ENCODE data around the gene DENND4C. TPM values are rescaled to one million over a fixed set of nuclear protein-coding genes. Genes with fewer than 3 reads are reported as not detected.
"Not testable (repeated sequence)": the region's sequence is repeated elsewhere in the genome, so short reads cannot be mapped to it uniquely, and the experiment has no call there.

Gene DENND4C
- total RNA-seq, 2 experiments from 2014 or later, result 18.8 to 28.6 TPM

DNA sequence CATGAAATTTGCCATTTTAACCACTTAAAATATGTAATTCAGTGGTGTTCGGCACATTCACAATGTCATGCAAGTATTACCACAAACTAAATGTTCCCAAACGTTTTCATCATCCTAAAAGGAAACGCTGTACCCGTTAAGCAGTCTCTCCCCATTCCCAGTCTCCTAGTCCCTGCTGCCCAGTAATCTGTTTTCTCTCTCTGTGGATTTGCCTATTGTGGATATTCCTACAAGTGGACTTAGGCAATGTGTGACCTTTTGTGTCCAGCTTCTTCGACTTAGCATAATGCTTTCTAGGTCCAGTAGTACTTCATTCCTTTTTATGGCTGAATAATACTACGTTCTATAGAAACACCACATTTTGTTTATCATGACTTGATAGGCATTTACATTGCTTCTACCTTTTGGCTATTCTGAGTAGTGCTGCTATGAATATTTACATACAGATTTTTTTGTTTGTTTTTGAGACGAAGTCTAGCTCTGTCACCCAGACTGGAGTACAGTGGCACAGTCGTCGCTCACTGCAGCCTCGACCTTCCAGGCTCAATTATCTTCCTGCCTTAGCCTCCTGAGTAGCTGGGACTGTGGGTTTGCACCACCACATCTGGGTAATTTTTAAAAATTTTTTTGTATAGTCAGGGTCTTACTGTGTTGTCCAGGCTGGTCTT lies 13.0 kb downstream of the DENND4C start:
- POLR2A ChIA-PET, result interaction anchor here (0.5 kb wide), 1 partner anchor 18 kb away, joined by 4 read pairs; no protein-coding TSS in a partner anchor

DNA sequence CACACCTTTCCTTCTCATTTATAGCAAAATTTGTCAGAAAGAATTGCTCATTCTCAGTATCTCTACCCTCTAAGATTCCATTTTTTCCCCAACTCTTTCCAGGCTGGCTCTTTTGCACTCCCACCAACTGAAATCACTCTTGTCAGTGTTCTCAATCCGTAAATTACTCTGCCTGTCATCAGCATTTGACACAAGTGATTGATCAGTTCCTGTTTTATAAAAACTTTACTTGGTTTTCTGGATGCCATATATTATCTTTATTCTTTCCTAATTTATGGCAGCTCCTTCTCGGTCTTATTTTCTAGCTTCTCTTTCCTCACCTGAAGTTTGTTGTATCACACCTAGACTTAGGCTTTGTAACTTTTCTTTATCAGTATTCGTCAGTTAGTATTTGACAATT lies 16.4 kb downstream of the DENND4C start:
- no peak overlapping the region for H3K4me2 ChIP-seq (ENCODE audit: low read length)
- no peak for DNase-seq (ENCODE audit: low spot score)
- no peaks in the 10 kb centered on the region for H3K9me3 ChIP-seq (ENCODE audit: low read length)
- ChIA-PET CTCF (ENCODE audit: unreplicated experiment) (no interaction called here), POLR2A (interaction anchor here (0.7 kb wide), 1 partner anchor 14 kb away, joined by 3 read pairs; no protein-coding TSS in a partner anchor)
- TF ChIP-seq EZH2phosphoT487 (IDR thresholded peaks at IDR 0.05; ENCODE audit: borderline replicate concordance, low read depth, low read length), result no peak
- TF ChIP-seq, protein P1, sequence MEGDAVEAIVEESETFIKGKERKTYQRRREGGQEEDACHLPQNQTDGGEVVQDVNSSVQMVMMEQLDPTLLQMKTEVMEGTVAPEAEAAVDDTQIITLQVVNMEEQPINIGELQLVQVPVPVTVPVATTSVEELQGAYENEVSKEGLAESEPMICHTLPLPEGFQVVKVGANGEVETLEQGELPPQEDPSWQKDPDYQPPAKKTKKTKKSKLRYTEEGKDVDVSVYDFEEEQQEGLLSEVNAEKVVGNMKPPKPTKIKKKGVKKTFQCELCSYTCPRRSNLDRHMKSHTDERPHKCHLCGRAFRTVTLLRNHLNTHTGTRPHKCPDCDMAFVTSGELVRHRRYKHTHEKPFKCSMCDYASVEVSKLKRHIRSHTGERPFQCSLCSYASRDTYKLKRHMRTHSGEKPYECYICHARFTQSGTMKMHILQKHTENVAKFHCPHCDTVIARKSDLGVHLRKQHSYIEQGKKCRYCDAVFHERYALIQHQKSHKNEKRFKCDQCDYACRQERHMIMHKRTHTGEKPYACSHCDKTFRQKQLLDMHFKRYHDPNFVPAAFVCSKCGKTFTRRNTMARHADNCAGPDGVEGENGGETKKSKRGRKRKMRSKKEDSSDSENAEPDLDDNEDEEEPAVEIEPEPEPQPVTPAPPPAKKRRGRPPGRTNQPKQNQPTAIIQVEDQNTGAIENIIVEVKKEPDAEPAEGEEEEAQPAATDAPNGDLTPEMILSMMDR (conservative IDR thresholded peaks at IDR 0.05; ENCODE audit: low read length), result no peak
- BruUV-seq (replicated peaks), result no TSS peak
- intact Hi-C loops (cut with micrococcal nuclease; ENCODE audit: unreplicated experiment), result no loop called here
- no peaks in the 10 kb centered on the region for H3K36me3 ChIP-seq (ENCODE audit: insufficient read depth, low read length)
- H3K4me1 ChIP-seq (ENCODE audit: insufficient read depth, low read length, poor library complexity, severe bottlenecking), result no peaks in the 10 kb centered on the region
- peaks cover 3% of the 10 kb centered on the region; the same call in 1 of the 2 replicates for H4K20me1 ChIP-seq (ENCODE audit: insufficient read depth, low read length)
- H2AFZ ChIP-seq (ENCODE audit: low read length), result no peak overlapping the region
- no peaks in the 10 kb centered on the region for H3K79me2 ChIP-seq (ENCODE audit: insufficient read depth, low read depth, low read length)
- H3K27ac ChIP-seq (ENCODE audit: low read depth, low read length, poor library complexity, severe bottlenecking), result no peak overlapping the region
- no peaks in the 10 kb centered on the region for H3K9me2 ChIP-seq (ENCODE audit: insufficient read depth, low read length)
- no peak overlapping the region for H3K4me3 ChIP-seq (ENCODE audit: low read depth, low read length, poor library complexity, severe bottlenecking)

More for the DNA sequence above, 13.0 kb downstream of the DENND4C start:
- Histone ChIP-seq H4K20me1 (ENCODE audit: insufficient read depth, low read length) (peaks cover 3% of the 10 kb centered on the region; the same call in 1 of the 2 replicates), H3K4me3 (ENCODE audit: low read depth, low read length, poor library complexity, severe bottlenecking) (no peak overlapping the region), H3K4me1 (ENCODE audit: insufficient read depth, low read length, poor library complexity, severe bottlenecking) (no peaks in the 10 kb centered on the region), H3K79me2 (ENCODE audit: insufficient read depth, low read depth, low read length) (0 out of 2 replicates have a peak, but pooled peaks cover 4% of the 10 kb centered on the region), H3K4me2 (ENCODE audit: low read length) (no peak overlapping the region), H3K27ac (ENCODE audit: low read depth, low read length, poor library complexity, severe bottlenecking) (no peak overlapping the region), H3K9me2 (ENCODE audit: insufficient read depth, low read length) (no peaks in the 10 kb centered on the region), H2AFZ (ENCODE audit: low read length) (no peak overlapping the region), H3K36me3 (ENCODE audit: insufficient read depth, low read length) (0 out of 2 replicates have a peak, but pooled peaks cover 7% of the 10 kb centered on the region), H3K9me3 (ENCODE audit: low read length) (no peaks in the 10 kb centered on the region)
- CTCF ChIA-PET (ENCODE audit: unreplicated experiment), result no interaction called here
- no TSS peak for BruUV-seq (replicated peaks)
- TF ChIP-seq EZH2phosphoT487 (IDR thresholded peaks at IDR 0.05; ENCODE audit: borderline replicate concordance, low read depth, low read length), result no peak
- TF ChIP-seq, protein P1 (conservative IDR thresholded peaks at IDR 0.05; ENCODE audit: low read length), result no peak
- intact Hi-C loops (cut with micrococcal nuclease; ENCODE audit: unreplicated experiment), result no loop called here
- DNase-seq (ENCODE audit: low spot score), result no peak

DNA sequence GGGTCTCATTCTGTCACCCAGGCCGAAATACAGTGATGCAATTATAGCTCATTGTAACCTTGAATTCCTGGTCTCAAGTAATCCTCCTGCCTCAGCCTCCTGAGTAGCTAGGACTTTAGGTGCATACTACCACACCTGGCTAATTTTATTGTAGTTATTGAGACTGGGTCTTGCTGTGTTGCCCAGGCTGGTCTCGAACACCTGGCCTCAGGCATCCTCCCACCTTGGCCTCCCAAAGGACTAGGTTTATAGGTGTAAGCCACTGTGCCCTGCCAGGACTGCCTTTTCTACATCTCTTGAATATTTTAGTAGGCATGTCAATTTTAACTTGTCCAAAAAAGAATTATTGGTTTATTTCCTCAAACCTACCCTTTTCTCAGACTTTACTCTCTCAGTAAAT lies 16.9 kb downstream of the DENND4C start:
- CTCF ChIA-PET (ENCODE audit: unreplicated experiment), result no interaction called here
- no peak for TF ChIP-seq EZH2phosphoT487 (IDR thresholded peaks at IDR 0.05; ENCODE audit: borderline replicate concordance, low read depth, low read length)
- TF ChIP-seq, protein P1 (conservative IDR thresholded peaks at IDR 0.05; ENCODE audit: low read length), result no peak
- Histone ChIP-seq H3K4me1 (ENCODE audit: insufficient read depth, low read length, poor library complexity, severe bottlenecking) (no peaks in the 10 kb centered on the region), H3K9me2 (ENCODE audit: insufficient read depth, low read length) (no peaks in the 10 kb centered on the region), H3K36me3 (ENCODE audit: insufficient read depth, low read length) (no peaks in the 10 kb centered on the region), H3K9me3 (ENCODE audit: low read length) (no peaks in the 10 kb centered on the region), H3K79me2 (ENCODE audit: insufficient read depth, low read depth, low read length) (no peaks in the 10 kb centered on the region), H4K20me1 (ENCODE audit: insufficient read depth, low read length) (peaks cover 3% of the 10 kb centered on the region; the same call in 1 of the 2 replicates), H3K27ac (ENCODE audit: low read depth, low read length, poor library complexity, severe bottlenecking) (no peak overlapping the region), H3K4me3 (ENCODE audit: low read depth, low read length, poor library complexity, severe bottlenecking) (no peak overlapping the region), H2AFZ (ENCODE audit: low read length) (no peak overlapping the region), H3K4me2 (ENCODE audit: low read length) (no peak overlapping the region)
- POLR2A ChIA-PET, result no interaction called here
- intact Hi-C loops (cut with micrococcal nuclease; ENCODE audit: unreplicated experiment), result no loop called here
- BruUV-seq (replicated peaks), result no TSS peak
- no peak for DNase-seq (ENCODE audit: low spot score)

DNA sequence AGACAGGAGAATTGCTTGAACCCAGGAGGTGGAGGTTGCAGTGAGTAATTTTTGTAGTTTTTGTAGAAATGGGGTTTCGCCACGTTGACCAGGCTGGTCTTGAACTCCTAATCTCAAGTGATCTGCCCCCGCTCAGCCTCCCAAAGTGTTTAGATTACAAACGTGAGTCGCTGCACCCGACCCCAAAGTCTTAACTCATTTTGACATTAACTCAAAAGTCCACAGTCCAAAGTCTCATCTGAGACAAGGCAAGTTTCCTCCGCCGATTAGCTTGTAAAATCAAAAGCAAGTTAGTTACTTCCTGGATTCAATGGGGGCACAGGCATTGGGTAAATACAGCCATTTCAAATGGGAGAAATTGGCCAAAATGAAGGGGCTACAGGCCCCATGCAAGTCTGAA lies 19.9 kb downstream of the DENND4C start:
- POLR2A ChIA-PET; H3K36me3 ChIP-seq (ENCODE audit: insufficient read depth, low read length); DNase-seq (ENCODE audit: low spot score); H3K27ac ChIP-seq (ENCODE audit: low read depth, low read length, poor library complexity, severe bottlenecking); intact Hi-C loops (cut with micrococcal nuclease; ENCODE audit: unreplicated experiment); H3K4me3 ChIP-seq (ENCODE audit: low read depth, low read length, poor library complexity, severe bottlenecking); CTCF ChIA-PET (ENCODE audit: unreplicated experiment); H2AFZ ChIP-seq (ENCODE audit: low read length); H3K9me2 ChIP-seq (ENCODE audit: insufficient read depth, low read length); BruUV-seq (replicated peaks); H4K20me1 ChIP-seq (ENCODE audit: insufficient read depth, low read length); H3K4me2 ChIP-seq (ENCODE audit: low read length); H3K4me1 ChIP-seq (ENCODE audit: insufficient read depth, low read length, poor library complexity, severe bottlenecking); H3K79me2 ChIP-seq (ENCODE audit: insufficient read depth, low read depth, low read length); H3K9me3 ChIP-seq (ENCODE audit: low read length): not testable (repeated sequence)
